GM23248 (cell line): ENCODE data around the gene CCDC142.

Experiments
- EZH2 ChIP-seq: fragments of 200-600 bp; sonication (generic); IDR thresholded peaks from 2 replicates; pipeline ENCODE4 v1.6.1; 2018; ENCODE audit warnings: antibody characterized with exemption, mild to moderate bottlenecking; ENCODE audit not compliant: insufficient read depth, poor library complexity, severe bottlenecking
- EZH2phosphoT487 ChIP-seq: fragments of 200-600 bp; sonication (generic); IDR thresholded peaks from 2 replicates; pipeline ENCODE4 v1.6.1; 2018; ENCODE audit warnings: antibody characterized with exemption, moderate library complexity, mild to moderate bottlenecking, low read depth; ENCODE audit not compliant: insufficient read depth

- TF ChIP-seq EZH2phosphoT487 (no peak), EZH2 (no peak)
Measured at GRCh38 chr2:74524005-74524404, 41.2 kb upstream of the CCDC142 start.
